ENCODE results near the gene COL16A1.
A peak's percentile ranks its signal among the peaks of the same experiment; 100 is the strongest.

The COL16A1 gene

DNA sequence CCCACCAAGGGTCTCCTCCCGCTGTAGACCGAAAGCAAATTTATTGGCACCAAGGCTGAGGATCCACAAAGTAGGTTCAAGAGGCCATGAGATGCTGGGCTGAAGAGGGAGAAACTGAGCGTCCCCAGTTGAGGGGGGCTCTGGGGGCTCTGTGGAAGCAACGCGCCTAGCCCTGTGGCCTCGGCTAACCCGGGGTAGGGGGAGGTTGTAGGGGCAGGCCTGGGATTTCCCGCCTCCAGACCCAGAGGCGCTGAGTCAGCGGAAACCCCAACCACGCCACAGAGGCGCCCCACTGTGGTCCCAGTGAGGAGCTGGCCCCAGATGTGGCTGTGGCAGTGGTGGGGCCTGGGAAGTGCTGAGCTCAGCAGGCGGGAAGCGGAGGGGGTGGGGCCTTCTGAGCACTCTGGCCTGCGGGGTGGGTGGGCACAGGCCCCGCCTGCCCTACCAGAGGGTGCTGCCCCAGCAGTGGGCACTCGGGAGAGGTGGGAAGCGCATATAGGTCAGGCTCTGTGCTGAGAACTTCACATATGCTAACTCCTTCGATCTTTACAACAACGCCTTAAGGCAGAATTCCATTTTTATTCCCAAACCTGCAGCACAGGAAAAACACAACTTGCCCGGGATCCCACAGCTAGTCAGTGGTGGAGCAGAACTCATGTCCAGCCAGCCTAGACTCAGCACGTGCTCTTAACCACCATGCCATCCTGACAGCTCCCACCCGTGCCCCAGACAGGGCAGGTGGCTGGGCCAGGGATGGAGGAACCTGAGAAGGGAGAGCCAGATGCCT, 1.5 kb upstream of the COL16A1 start:
- DNase-seq, result peak; percentile 16

DNA sequence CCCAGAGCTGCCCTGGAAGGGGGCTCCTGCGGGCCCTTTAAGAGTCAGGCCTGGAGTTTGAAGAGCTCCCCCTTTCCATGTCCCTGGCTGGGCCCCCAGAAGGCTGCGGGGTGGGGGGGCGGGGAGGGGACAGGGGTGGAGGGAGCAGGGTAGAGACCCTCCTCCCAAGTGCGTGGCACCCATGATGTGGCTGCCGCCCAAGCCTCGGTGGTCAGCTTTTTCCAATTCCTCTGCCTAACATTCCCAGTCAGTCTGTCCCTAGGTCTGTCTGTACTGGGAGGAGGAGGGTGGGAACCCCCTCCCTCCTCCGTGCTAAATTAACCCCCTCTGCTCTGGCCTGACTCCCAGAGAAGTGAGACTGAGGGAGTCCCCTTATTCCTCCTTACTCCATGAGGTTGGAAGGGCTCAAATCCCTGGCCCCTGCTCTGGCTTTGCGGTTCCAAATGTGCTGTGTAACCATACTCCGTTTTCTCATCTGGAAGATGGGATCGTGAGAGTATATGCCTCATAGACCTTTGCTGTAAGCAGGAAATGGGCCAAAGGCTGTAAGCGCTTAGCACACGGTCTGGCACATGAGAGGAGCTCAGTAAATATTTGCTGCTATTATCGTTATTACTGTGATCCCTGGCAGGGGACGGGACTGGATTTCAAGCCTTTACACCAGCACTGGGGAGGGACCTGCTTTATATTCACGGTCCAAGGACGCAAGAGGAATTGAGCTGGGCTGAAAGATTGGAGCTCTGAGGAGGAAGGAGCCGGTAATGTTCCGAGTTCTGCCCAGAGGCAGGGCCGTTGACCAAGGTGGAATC, 658 bp upstream of the COL16A1 start:
- peak; percentile 10 for DNase-seq

- DNase-seq, result no peak
Measured at GRCh38 chr1:31702836-31703404, 897 bp downstream of the COL16A1 start.

DNA sequence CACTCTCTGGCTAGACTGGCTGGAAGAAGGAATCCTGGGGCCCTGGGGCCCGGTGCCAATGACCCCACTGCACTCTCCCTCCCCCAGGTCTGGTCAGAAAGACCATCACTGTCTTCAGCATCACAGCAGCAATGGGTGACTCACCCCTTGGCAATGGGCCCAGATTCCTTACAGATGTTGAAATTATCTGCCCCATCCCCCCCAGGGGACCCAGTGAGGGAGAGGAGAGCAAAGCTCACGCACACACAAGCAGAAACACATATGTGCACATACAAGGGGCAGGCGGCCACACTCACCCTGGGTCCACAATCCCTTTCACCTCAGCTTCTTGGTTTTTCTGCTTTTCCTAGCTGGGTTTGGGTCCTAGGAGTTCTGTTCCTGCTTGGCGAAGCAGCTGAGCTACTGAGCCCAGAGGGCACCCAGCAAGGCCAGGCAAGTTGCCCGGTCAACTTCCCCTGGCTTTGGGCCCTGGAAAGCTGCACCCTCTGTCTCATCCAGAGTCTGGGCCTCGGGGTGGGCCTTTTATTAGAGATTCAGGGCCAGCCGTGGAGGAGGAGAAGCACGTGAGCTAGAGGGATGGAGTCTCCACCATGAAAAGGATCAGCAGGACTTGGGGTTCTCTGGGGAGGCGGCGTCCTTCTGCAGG, 2.6 kb downstream of the COL16A1 start:
- DNase-seq, result peak; percentile 65

- no peak for DNase-seq
Measured at GRCh38 chr1:31700468-31701090, 3.2 kb downstream of the COL16A1 start.

DNA sequence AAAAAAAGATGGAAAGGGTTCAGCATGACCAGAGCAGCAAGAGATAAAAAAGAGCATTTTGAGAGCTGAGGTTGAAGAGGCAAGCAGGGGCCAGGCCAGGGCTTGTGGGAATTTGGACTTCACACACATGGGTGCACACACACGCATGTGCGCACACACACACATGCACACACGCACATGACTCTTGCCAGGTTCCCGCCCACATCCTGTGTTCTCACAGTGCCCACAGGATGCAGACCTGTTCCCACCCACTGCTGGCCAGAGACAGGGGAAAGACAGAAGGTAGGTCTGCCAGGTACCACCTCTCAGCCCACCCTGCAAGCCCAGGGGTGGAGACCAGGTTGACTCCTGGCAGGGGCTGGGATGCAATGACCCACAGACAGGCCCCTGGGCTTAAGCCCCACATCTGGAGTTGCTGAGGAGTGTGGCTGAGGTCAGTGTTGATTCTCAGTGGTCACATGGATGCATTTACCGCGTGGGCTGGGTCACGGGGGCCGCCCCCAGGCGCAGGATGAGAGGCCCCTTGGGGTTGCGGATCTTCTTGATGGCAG, 4.4 kb downstream of the COL16A1 start:
- DNase-seq, result no peak

DNA sequence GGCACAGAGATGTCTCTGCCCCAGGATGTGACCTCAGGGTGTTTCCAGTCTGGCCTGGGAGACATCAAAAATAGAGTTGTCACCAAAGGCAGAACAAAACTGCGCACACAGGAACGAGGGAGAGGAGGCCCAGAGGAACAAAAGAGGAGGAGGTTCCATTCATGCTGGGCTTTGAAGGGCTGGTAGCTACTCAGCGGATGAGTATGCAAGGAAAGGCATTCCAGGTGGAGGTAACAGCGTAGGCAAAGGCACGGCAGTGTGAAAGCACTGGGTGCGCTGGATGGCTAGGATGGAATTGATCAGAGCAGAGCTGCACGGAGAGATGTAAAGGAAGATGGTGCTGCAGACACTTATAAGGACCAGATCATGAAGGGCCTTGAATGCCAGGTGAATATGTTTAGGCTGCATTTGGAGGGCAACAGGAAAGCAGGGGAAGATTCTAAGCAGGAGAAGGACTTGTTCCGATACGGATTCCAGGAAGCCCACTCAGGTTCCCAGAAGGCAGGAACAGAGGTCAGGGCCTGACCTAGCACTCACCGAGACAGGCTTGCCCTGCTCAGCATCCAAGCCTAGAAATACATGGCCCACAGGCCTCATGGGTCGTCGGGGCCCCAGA, 6.3 kb downstream of the COL16A1 start:
- DNase-seq, result no peak

DNA sequence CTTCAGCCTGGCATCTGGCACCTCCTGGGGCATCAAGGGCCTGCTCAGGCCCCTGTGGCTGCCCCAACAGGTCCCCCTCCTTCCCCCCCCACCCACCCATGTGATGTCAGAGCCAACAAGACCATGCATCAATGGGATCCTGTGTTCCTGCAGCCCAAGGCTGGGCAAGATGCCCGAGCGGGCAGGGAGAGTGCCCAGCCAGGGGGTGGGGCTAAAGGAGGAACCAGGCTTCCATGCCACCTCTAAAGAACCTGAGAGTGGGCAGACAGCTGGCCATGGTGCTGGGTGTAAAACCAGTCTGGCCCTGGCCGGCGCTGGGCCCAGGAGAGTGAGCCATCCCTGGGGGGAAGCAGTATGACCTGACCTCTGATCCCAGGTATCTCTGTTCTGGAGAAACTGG, 7.6 kb downstream of the COL16A1 start:
- peak; percentile 47 for DNase-seq

- DNase-seq, result no peak
Measured at GRCh38 chr1:31695327-31695726, 8.5 kb downstream of the COL16A1 start.

DNA sequence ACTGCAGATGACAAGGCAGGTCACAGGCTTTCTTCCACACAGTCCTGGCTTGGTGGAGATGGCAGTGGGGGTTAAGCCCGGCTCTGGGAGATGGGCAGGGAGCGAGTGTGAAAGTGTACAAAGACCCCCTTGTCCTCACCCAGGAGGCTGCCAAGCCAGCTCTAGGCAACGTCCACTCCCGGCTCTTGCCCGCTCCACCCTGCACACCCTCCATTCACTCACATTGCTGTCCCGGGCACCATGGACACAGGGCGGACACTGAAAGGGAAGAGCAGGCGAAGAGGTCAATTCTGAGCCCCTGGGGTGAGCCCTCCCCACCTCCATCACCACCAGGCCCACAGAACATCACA, 8.9 kb downstream of the COL16A1 start:
- no peak for DNase-seq

DNA sequence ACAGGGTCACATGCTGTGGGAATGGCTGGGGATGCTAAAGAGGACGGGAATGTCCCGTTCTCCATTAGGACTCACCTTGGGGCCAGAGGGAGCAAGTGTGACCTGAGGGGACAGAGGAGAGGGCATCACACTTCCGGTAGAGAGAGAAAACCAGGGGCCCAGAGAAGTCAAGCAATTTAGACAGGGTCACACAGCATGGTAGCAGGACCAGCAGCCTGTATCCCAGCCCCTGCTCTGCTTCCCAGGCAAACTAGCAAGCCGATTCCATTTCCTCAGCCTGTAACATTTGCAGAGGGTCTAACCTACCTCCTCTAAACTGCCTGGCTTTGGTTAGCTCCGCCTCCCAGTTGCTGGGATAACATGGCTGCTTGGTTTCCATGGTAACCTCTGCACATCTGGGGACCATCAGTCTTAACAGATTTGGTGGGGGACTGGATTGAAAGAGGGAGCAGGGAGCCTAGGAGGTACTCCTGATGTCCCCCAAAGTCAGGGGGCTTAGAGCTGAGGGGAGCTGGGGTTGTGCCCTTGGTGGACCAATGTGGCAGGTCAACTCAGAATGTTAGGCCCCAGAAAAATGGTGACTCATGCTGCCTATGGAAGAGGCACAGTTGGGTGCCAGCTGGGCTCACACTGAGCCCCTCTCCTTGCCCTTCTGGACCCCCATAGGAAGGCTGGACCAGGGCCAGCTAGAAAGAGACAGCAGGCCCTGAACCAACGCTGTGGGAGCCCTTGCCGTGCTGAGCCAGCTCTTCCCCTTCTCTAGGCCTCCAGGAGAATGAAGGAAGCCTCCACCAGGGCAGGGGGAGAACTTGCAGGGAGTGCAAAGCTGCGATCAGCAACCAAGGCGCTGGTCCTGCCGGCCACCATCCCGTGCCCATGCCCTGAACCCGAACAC, 9.5 kb downstream of the COL16A1 start:
- no peak for DNase-seq

- no peak for DNase-seq
Measured at GRCh38 chr1:31693231-31693630, 10.6 kb downstream of the COL16A1 start.

- no peak for DNase-seq
Measured at GRCh38 chr1:31691951-31692350, 11.9 kb downstream of the COL16A1 start.

DNA sequence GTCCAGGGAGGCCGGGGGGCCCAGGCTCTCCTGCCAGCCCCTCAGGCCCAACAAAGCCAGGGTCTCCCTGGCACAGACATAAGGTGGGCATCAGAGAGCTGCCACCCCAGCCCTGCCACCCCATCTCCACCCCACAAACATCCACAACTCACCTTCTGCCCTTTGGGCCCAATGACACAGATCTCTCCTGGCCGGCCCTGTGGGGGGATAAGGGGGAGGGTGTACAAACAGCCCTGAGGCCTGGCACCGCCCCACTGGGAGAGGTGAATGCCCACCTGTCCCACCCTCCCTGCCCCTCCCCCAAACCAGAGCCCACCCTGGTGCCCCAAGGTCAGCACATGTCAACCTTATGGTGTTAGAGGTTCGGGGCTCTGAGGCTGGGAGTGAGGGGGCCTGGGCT, 12.4 kb downstream of the COL16A1 start:
- DNase-seq, result no peak

GRCh38 chr1:31690921-31691320, 12.9 kb downstream of the COL16A1 start:
- no peak for DNase-seq

- no peak for DNase-seq
Measured at GRCh38 chr1:31689854-31690253, 14.0 kb downstream of the COL16A1 start.

GRCh38 chr1:31689379-31689778, 14.4 kb downstream of the COL16A1 start:
- DNase-seq, result no peak

- no peak for DNase-seq
Measured at GRCh38 chr1:31688233-31688918, 15.4 kb downstream of the COL16A1 start.

DNA sequence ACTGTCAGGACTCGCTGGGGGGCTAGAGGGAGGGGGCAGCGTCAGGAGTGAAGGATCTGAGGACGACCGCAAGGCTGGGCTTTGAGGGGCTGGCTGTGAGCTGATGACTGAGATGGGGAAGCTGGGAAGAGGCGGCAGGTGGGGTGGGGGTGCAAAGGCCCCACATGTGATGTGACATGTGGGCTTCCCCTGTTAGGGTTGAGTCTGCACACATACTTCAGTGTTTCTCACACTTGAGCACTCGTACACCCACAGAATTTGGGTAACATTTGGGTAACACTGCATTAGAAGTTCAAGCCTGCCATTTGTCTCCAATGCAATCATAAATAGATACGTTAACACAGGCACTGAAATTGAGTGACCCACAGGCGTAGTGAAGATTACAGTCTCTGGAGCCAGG, 16.2 kb downstream of the COL16A1 start:
- no peak for DNase-seq

DNA sequence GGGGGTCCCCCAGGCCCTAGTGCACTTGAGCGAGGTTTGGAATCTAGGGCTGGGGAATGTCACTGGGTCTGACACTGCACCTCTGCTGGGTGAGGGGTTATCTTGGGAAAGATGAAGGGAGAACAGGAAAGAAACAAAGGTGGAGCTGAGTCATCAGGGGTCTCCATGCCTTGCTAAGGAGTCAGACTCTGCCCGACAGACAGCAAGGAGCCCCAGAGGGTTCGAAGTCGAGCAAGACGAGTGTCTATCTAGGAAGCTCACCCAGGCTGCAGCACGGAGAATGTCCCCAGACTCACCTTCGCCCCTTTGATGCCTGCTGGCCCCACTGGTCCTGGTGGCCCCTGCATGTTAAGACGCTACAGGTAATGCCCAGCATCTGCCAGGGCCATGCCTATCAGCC, 18.0 kb downstream of the COL16A1 start:
- no peak for DNase-seq

DNA sequence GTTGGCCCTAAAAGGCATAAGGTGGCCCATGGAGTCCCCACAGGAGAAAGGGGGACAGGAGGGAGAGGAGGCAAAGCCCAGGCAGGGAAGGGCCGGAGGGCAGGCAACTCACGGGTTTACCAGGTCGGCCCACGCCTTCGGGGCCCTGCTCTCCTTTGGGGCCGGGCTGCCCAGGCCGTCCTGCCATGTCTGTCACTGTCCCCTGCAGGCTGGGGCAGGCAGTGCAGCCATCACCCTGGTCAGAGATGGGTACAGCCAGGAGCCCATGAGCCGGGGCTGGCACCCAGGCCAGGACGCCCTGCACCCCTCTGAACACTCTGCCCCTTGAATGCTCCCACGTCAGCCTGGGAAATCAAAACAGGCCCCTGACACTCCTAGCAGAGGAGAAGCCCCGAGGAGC, 19.8 kb downstream of the COL16A1 start:
- no peak for DNase-seq
